Thyroid gland (tissue), 4 donors: ENCODE data around the gene PSKH1. TPM values are rescaled to one million over a fixed set of nuclear protein-coding genes. Genes with fewer than 3 reads are reported as not detected.

Experiments
- DNase-seq, 2 donors: peaks; one replicate each; pipeline ENCODE4 v3.0.0-alpha.2; 2019
- H3K27ac ChIP-seq, 3 donors: fragments of 200-600 bp; sonication (generic); 1 replicate in 2 of 3; 2 replicates in 1 of 3; pipeline ENCODE4 v1.5.1; 2016 to 2019; ENCODE audit warnings: mild to moderate bottlenecking in 1 of 3, moderate library complexity in 1 of 3
- H3K27me3 ChIP-seq: fragments of 200-600 bp; sonication (generic); one replicate; pipeline ENCODE4 v1.5.1; 2019
- H3K36me3 ChIP-seq, 2 donors: fragments of 200-600 bp; sonication (generic); one replicate each; pipeline ENCODE4 v1.5.1; 2016 to 2019
- H3K4me1 ChIP-seq, 2 donors: fragments of 200-600 bp; sonication (generic); one replicate each; pipeline ENCODE4 v1.5.1; 2017 to 2019
- H3K4me3 ChIP-seq, 3 donors: fragments of 200-600 bp; sonication (generic); replicated peaks in 1 of 3; 1 replicate in 2 of 3; 2 replicates in 1 of 3; pipeline ENCODE4 v1.5.1; 2016; ENCODE audit warnings: mild to moderate bottlenecking in 1 of 3
- H3K9me3 ChIP-seq: fragments of 200-600 bp; sonication (generic); one replicate; pipeline ENCODE4 v1.5.1; 2017
- CTCF ChIP-seq, 6 experiments: fragments of 200-600 bp in 3 of 6; fragments of 450-650 bp in 3 of 6; sonication (generic) in 3 of 6; IDR thresholded peaks; one replicate each; pipeline ENCODE4 v1.5.1; 2016 to 2019; ENCODE audit warnings: antibody characterized with exemption in 6 of 6, mild to moderate bottlenecking in 2 of 6, inconsistent platforms in 1 of 6, moderate library complexity in 1 of 6
- POLR2A ChIP-seq, 2 donors: fragments of 450-650 bp; IDR thresholded peaks; one replicate each; pipeline ENCODE4 v1.6.1; 2017; ENCODE audit warnings: antibody characterized with exemption in 2 of 2, mild to moderate bottlenecking in 2 of 2, moderate library complexity in 1 of 2
- WGBS, 2 donors: methylation state at CpG; one replicate each; pipeline ENCODE4 v1.1.5; 2017; 5-methylcytosine and 5-hydroxymethylcytosine counted together
- intact Hi-C: fragments of 100-400 bp; cut with DNase I; formaldehyde crosslinking; loops from one replicate; pipeline ENCODE4 v1.15.1; 2023
- total RNA-seq, 4 donors: library from RNA; depleted of rRNA; stranded (reverse); fragments of >200 nt; gene quantifications; one replicate each; pipeline ENCODE4 v1.2.3, GENCODE V29; 2016

The PSKH1 gene
- total RNA-seq, 4 donors from 2014 or later: 20.3 to 35.7 (median 28.8) TPM

DNA sequence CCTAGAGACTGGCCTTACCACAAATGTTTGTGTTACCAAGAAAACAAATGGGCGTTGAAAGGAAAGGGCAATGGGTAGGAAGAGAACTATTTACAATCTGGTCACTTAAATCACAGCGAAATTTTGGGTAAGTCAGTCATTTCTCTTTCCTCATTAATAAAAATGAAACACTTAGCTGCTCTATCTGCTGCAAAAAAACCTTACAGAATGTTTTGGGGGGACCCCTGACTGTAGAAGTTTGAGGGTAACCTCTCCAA lies 47.1 kb upstream of the PSKH1 start:
- intact Hi-C loops: no loop called here
- H3K36me3 ChIP-seq: no peaks in the 10 kb centered on the region
- H3K4me3 ChIP-seq: peak overlapping the region in 2 of 3 donors; percentile 83 to 93
- no peaks in the 10 kb centered on the region for H3K27me3 ChIP-seq
- H3K9me3 ChIP-seq: no peaks in the 10 kb centered on the region
- peaks cover 44 to 52% of the 10 kb centered on the region in 2 donors for H3K4me1 ChIP-seq
- peak overlapping the region; percentile 88 to 95 (median 93) for H3K27ac ChIP-seq
- DNase-seq: no peak
- TF ChIP-seq CTCF (IDR thresholded peaks at IDR 0.05) (no peak), POLR2A (IDR thresholded peaks at IDR 0.05) (no peak)
- 9 to 15% methylated on average over 2 of the region's 2 CpGs for WGBS, 2 donors

- Histone ChIP-seq H3K36me3 (no peaks in the 10 kb centered on the region), H3K27me3 (no peaks in the 10 kb centered on the region), H3K27ac (peak within 1 kb of the TSS; percentile 88 to 95 (median 93)), H3K4me1 (peaks cover 44 to 51% of the 10 kb centered on the region in 2 donors), H3K4me3 (peak within 1 kb of the TSS; percentile 83 to 97 (median 93)), H3K9me3 (no peaks in the 10 kb centered on the region)
- 2 to 3% methylated on average over 7 to 22 of the region's 57 CpGs for WGBS, 2 donors
- intact Hi-C loops: no loop called here
- TF ChIP-seq CTCF (IDR thresholded peaks at IDR 0.05) (peak in 2 of 6 experiments; percentile 7 to 41), POLR2A (IDR thresholded peaks at IDR 0.05) (peak in 1 of 2 donors; percentile 69)
- DNase-seq: peak; percentile 95 to 96
Measured at GRCh38 chr16:67846320-67847063, 46.6 kb upstream of the PSKH1 start, which contains the start of gene NUTF2. TSS of gene NUTF2 (plus strand) at chr16:67846933. CDS start at chr16:67865131, 18,198 bp downstream.

- no peaks in the 10 kb centered on the region for H3K36me3 ChIP-seq
- peak within 1 kb of the TSS; percentile 88 to 95 (median 93) for H3K27ac ChIP-seq
- intact Hi-C loops: no loop called here
- peak in 1 of 2 donors; percentile 10 for TF ChIP-seq POLR2A (IDR thresholded peaks at IDR 0.05)
- no peak for TF ChIP-seq CTCF (IDR thresholded peaks at IDR 0.05)
- peaks cover 44 to 50% of the 10 kb centered on the region in 2 donors for H3K4me1 ChIP-seq
- peak within 1 kb of the TSS; percentile 83 to 97 (median 93) for H3K4me3 ChIP-seq
- WGBS, 2 donors: 0% methylated on average over 4 to 5 of the region's 62 CpGs
- H3K27me3 ChIP-seq: no peaks in the 10 kb centered on the region
- DNase-seq: peak; percentile 29 to 70
- H3K9me3 ChIP-seq: no peaks in the 10 kb centered on the region
Measured at GRCh38 chr16:67847064-67847861, 45.8 kb upstream of the PSKH1 start, which contains the start of gene CENPT. TSS of gene CENPT (minus strand) at chr16:67847693. CDS start at chr16:67833859, 13,834 bp downstream.

DNA sequence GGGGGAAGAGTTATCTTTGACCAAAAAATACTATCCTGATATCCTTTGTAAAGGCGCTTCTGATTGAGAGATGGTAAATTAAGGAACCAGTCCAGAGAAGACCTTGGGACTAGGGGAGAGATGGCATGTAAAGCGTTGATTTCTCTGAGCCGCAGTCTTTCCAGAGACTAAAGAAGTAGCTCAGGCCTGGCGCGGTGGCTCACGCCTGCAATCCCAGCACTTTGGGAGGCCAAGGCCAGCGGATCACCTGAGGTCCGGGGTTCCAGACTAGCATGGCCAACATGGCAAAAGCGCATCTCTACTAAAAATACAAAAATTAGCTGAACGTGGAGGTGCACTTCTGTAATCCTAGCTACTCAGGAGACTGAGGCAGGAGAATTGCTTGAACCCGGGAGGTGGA lies 44.9 kb upstream of the PSKH1 start:
- Histone ChIP-seq H3K27ac (no peak overlapping the region), H3K4me3 (peak overlapping the region in 2 of 3 donors; percentile 93 to 97), H3K27me3 (no peaks in the 10 kb centered on the region), H3K36me3 (no peaks in the 10 kb centered on the region), H3K9me3 (no peaks in the 10 kb centered on the region), H3K4me1 (peaks cover 40 to 48% of the 10 kb centered on the region in 2 donors)
- no peak for DNase-seq
- WGBS, 2 donors: 89% methylated on average over 11 of the region's 11 CpGs
- intact Hi-C loops: no loop called here
- TF ChIP-seq CTCF (IDR thresholded peaks at IDR 0.05) (no peak), POLR2A (IDR thresholded peaks at IDR 0.05) (no peak)
